Measurements from ENCODE around the gene CCT4.
"Not testable (repeated sequence)": the region's sequence is repeated elsewhere in the genome, so short reads cannot be mapped to it uniquely, and the experiment has no call there.

The CCT4 gene

DNA sequence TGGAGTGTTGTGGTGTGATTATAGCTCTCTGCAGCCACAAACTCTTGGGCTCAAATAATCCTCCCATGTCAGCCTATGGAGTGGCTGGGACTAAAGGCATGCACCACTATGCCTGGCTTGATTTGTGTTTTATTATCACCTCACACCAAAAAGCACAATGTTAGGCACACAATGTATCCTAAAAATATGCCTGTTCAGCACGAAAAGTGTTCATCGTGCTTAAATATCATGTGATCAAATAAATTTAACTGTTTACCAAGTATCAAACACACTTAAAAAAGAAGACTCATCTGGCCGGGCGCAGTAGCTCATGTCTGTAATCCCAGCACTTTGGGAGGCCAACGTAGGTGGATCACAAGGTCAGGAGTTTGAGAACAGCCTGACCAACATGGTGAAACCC lies 5.6 kb downstream of the CCT4 start:
- no peak for DNase-seq

DNA sequence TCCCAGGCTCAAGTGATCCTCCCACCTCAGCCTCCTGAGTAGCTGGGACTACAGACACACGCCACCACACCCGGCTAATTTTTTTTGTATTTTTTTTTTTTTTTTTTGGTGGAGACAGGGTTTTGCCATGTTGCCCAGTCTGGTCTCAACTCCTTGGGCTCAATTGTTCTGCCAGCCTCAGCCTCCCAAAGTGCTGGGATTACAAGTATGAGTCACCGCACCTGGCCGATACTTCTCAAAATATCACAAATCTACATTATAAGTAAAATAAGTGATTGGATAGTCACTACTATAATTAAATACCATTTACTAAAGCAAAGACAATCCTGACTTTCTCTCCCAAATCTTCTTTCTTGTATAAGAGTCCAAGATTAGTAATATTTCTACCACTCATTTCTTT lies 9.1 kb downstream of the CCT4 start:
- not testable (repeated sequence) for DNase-seq

DNA sequence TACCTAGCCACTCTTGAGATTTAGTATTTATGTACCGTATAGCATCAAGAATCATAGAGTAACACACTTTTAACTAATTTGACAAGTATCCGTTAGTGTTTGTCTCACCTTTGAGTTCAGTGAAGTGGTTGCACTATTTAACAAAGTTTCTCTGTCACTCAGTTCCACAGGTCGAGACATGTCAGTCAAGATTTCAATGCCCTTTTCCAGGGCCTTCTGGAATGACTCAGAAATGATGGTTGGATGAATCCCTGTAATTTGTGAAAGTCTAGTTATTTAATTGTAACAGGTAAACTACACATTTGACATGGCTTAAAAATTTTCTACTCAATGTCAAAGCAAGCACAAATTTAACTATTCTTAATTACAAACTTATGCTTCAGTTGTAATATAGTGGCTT lies 9.7 kb downstream of the CCT4 start:
- DNase-seq: no peak

DNA sequence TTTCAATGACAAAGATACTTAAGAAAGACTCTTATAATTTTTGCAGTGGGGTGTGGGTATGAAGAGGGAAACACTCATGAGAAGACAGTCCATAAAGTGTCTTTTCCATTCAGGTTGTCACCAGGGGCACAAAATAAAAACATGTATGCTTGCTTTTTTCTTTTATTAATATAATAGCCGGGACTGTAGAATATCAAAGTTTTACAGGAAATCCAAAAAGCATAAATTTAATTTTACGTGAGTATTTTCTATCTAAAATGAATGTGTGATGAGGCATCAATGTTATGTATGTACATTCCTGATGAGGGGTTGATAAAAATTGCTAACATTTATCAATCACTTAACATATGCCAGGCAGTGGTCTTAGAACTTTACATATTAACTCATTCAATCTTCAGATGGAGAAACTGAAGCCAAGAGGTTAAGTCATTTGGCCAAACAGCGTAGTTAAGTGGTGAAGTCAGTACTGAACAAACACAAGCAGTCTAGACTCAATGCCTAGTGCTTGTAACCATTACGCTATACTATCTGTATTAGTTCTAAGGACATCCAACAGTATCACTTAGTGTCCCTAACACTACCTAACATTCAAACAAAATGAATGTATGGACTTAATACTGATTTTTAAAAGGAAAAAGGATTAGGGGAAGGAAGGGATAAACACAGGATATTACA lies 10.7 kb downstream of the CCT4 start:
- DNase-seq: no peak

DNA sequence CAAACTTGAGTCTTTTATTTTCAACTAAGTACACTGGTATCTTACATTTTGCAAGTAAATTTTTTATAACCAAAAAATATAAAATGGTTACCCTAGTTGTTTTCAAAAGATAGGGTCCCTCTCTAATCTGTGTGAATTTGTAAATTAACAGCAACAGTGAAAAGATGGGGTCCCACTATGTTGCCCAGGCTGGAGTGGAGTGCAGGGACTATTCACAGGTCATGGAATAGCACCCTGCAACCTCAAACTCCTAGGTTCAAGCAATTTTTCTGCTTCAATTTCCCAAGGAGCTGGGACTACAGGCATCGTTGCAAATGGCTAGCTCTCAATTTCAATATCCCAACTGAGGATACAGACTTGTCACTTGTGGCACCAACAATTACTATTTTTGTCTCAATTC lies 12.1 kb downstream of the CCT4 start:
- DNase-seq: no peak

DNA sequence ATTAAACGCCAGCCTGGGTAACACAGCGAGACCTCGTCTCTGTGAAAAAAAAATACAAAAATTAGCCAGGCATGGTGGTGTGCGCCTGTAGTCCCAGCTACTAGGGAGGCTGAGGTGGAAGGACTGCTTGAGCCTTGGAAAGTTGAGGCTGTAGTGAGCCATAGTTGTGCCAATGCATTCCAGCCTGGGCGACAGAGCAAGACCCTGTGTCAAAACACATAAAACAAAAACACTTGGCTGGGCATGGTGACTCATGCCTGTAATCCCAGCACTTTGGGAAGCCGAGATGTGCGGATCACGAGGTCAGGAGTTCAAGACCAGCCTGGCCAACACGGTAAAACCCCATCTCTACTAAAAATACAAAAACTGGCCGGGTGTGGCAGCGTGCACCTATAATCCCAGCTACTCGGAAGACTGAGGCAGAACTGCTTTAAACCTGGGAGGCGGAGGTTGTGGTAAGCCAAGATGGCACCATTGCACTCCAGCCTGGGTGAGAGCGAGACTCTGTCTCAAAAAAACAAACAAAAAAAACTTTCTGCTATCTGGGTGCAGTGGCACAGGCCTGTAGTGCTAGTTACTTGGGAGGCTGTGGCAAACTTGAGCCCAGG lies 21.9 kb downstream of the CCT4 start:
- DNase-seq: not testable (repeated sequence)

DNA sequence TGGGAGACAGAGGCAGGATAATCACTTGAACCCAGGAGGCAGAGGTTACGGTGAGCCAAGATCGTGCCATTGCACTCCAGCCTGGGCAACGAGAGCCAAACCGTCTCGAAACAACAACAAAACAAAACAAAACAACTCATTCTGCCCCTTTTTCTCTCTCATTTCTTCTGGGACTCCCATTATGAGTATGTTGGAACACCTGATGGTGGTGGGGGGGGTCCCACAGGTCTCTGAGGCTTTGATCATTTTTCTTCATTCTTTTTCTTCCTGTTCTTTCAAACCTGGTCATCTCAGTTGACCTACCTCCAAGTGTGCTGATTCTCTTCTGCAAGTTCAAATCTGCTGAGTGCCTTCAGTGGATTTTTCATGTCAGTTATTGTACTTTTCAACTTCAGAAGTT lies 26.4 kb downstream of the CCT4 start:
- DNase-seq: no peak

DNA sequence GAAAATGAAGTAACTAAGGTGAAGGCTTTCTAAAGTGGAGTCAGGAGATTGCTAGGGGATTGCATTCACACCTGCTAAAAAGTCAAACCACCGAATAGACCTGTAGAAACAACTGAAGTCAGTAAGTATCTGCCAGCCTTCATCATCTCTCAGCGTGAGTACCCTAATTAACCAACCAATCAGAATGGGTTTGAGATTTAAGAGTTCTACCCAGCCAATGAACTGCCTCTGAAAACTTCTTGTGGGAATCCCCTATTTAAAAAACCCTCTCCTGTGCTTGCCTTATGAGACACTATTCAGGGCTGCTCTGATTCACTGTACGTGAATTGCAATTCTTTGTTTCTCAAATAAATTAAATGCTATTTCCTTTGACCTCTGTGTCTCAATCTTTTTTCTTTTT lies 31.2 kb downstream of the CCT4 start:
- DNase-seq: no peak

DNA sequence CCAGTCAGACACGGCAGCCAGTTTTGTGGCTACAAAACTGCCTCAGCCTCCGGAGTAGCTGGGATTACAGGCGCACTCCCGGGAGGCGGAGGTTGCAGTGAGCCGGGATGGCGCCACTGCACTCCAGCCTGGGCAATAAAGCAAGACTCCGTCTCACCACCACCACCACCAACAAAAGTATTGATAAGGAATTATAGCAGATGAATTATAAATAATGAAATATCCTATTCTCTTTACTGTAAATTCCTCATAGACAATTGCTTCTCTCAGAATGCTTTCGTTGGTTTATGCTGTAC lies 33.2 kb downstream of the CCT4 start:
- peak in 2 of 51 donors; percentile 2 to 17 for DNase-seq

DNA sequence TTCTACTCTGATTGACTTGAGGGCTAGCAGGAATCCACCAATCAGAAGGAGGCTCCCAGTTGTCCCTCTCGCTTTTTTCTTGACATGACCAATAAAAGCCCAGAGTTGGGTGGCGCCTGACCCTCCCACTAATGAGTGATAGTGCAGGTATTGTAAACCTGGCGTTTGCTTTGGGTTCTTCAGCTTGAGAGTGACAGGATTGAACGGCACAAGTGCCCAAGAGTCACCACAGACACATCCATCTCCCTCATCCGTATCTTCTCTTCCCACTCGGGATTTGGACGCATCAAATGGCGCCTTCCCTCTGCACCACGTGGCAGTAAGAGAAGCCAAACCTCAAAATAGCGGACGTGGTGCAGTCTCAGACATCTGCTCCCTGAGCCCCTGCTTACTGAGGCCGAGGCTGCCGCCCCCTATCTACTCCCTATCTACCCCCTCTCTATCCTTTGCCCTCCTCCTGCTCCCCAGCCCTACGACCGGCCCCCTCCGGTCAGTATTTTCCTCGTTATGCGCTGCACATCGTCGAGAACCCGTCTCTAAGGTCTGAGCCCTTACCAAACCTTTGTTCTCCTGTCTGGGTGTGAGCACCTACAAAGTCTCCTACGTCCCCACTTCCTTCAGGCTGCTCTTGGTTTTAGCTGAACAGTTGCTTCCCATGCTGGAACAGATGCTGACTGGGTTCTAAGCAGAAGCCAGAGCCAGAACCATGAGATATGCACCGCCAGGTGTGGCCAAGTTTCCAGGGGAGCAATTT lies 33.7 kb downstream of the CCT4 start:
- peak in 49 of 51 donors; percentile 22 to 97 (median 83) for DNase-seq

DNA sequence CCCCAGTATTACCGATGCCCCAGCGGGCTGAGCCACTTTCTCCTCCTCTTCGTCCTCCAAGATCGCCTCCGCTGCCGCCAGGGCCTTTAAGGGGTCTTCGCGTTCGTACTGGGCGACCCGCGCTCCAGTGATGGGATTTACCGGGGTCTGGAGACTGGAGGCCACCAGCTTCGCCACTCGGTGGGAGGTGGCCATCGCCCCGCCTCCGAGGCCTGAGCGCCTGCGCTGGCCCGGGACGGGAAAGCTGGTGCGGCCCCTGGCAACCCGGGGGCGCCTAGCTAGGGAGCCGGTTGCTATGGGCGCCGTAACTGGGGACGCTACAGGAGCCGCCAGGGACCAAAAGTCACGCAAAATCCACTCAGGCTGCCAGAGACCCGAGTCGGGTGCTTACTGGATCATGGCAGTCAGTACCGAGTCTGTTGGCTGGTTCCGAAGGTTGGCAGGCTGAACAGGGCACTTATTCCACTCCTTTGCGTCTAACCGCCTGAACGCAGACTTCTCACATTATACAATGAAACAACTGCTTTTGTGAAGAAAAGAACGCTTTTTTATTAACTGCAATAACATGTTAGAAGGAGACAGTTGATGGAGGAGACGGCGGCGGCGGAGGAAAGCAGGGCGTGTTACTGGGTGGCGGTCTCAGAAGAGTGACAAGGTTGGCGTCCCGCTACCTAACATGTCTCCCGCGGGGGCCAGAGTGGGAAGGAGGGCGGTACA lies 34.5 kb downstream of the CCT4 start, which contains the start of gene FAM161A:
FAM161A (minus strand) TSS at position 214 of the 717 bp plus-strand sequence; CDS start at position 195, 19 bp downstream.
- DNase-seq: peak; percentile 54 to 94 (median 83)

DNA sequence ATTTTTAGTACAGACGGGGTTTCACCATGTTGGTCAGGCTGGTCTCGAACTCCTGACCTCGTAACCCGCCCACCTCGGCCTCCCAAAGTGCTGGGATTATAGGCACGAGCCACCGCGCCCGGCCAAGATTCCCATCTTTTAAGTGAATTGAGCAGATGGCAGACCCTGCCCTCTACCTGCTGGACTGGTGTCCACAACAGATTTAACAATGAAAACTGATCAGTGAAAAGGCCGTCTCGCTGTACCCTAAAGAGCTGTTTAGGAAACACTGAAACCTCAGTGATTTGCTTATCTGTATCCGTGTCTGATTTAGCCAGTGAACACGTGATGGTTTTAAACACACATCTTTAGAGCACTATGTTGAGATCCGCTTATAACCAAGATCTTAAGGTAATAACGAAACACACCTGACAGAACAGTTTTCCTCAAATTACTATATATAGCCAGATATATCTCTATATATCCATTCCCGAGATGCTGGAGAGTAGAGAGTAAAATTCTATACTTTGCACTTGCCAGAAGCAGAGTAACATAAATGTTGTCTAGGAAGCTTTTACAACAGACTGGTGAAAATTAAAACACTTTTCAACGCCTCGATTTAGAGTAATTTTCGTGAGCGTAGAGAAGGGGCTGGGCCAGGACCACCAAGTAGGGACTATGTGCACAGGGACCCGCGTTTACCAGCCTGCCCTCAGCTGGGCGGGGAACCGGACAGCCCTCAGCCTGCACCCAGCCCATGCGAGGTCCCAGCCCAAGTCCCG lies 35.2 kb downstream of the CCT4 start:
- DNase-seq: peak in 17 of 51 donors; percentile 1 to 86 (median 72)

DNA sequence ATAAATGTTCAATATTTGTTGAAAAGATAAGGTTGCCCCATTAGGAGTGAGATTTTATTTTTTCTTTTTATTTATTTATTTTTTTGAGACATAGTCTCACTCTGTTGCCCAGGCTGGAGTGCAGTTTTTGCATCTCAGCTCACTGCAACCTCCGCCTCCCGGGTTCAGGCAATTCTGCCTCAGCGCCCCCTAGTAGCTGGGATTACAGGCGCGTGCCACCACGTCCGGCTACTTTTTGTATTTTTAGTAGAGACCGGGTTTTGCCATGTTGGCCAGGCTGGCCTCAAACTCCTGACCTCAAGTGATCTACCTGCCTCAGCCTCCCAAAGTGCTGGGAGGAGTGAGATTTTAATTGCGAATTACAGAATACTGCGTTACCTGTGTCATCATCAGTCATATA lies 37.2 kb downstream of the CCT4 start:
- not testable (repeated sequence) for DNase-seq

DNA sequence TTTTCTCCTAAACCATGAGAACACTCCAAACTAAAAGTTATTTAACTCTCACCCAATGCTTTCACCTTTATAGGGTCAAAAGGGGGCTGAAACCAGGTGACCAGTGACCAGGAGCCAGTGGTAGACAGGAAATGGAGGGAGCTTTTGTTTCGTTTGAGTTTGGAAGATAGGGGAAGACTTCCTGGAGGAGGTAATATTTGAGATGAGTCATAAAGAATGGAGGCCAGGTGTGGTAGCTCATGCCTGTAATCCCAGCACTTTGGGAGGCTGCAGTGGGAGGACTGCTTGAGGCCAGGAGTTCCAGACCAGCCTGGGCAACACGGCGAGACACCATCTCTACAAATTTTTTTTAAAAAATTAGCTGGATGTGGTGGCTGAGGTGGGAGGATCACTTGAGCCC lies 43.1 kb downstream of the CCT4 start:
- DNase-seq: no peak

DNA sequence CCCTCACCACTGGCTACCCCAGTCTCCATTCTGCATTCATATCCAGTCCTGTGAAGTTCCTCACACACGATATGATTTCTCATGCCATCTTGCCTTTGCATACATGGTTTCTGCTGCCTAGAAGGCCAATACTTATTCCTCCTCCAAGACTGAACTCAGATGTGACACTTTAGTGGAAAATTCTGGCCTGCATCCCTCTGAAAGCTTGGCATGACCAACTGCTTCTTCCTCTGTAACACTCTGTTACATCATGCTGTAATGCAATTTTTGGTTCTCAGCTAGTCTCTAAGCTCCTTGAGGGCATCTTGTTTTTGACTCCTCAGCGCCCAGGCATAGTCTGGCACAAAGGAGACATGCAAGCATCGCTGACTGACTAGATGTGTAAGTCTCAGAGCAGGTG lies 47.2 kb downstream of the CCT4 start:
- DNase-seq: no peak

DNA sequence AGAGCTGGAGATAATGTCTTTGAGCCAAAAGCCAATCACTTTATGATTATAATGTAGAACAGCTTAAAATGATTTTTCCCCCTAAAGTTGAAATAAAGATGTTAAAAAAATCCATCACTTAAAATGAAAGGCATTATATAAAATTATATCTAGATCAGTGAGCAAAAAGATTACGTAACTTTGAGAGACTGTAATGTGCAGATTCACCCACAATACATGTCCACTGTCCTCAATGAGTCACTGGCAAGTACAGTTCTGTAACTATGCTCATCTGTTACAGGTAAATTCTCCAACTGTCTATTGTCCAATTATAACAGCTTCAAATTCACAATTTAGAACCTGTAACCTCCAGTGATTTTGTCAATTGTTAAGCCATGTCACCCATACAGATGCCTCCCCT lies 53.6 kb downstream of the CCT4 start:
- no peak for DNase-seq

DNA sequence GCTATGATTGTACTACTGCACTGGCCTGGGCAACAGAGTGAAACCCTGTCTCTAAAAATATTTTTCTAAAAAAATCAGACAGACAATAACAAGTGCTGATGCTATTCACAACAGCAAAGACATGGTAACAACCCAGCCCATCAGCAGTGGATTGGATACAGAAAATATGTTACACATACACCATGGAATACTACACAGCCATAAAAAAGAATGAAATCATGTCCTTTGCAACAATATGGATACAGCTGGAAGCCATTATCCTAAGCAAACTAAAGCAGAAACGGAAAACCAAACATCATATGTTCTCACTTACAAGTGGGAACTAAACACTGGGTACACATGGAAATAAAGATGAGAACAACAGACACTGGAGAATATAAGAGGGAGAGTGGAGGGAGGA lies 54.5 kb downstream of the CCT4 start:
- DNase-seq: no peak

DNA sequence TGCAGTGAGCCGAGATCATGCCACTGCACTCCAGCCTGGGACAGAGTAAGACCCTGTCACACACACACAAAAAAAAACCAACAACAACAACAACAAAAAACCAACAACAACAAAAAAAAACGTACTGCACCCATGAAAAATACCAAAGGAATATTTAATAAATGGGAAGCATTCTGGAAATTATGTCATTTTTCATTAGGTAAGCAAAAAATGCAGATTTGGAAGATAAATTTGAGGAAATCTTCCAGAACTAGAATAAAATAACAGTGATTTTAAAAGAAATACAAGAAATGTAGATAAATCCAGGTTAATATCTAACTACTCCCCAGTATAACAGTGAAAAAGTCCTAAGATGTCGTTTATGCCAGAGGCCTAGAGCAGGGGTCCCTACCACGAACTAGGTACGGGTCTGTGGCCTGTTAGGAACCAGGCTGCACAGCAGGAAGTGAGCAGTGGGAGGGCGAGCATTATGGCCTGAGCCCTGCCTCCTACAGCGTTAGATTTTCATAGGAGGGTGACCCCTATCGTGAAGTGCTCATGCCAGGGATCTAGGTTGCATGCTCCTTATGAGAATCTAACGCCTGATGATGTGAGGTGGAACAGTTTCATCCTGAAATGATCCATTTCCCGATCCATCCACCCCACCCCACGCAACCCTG lies 56.1 kb downstream of the CCT4 start:
- DNase-seq: no peak

DNA sequence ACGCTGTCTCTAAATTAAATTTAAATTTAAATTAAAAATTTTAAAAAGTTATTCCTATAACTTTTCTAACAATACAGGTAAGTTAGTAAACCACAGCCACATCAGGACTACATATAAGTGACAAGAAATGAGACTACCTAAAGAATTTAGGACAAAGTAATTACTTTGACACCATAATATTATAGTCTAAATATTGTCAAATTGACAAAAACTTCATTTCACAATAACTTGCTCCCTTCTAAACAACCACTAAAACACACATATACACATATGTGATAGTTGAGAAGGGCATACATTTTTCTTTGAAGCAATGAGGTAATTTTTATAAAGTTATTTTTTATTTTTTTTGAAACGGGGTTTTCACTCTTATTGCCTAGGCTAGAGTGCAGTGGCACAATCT lies 66.2 kb downstream of the CCT4 start:
- DNase-seq: no peak

Measured in hypothalamus (tissue), 51 donors.